ENCODE data around the gene SPSB3.

The SPSB3 gene

GRCh38 chr16:1821861-1822611 lies 39.7 kb upstream of the SPSB3 start:
- Histone ChIP-seq H3K4me3 (ENCODE audit: low read length) (no peak overlapping the region), H3K36me3 (ENCODE audit: control insufficient read depth, insufficient read depth, low read length, severe bottlenecking) (peaks cover 19% of the 10 kb centered on the region), H3K4me1 (ENCODE audit: control insufficient read depth, insufficient read depth, low read length) (peaks cover 11% of the 10 kb centered on the region), H3K9me3 (ENCODE audit: control insufficient read depth, low read length) (no peaks in the 10 kb centered on the region), H3K27me3 (replicated peaks; ENCODE audit: control insufficient read depth, insufficient read depth, low read length) (no peaks in the 10 kb centered on the region), H3K9ac (ENCODE audit: low read length) (no peak overlapping the region)
- no peak for DNase-seq (ENCODE audit: low read depth)

GRCh38 chr16:1820946-1821290 lies 38.5 kb upstream of the SPSB3 start:
- H3K4me1 ChIP-seq (ENCODE audit: control insufficient read depth, insufficient read depth, low read length), result peaks cover 11% of the 10 kb centered on the region
- no peak overlapping the region for H3K4me3 ChIP-seq (ENCODE audit: low read length)
- no peaks in the 10 kb centered on the region for H3K9me3 ChIP-seq (ENCODE audit: control insufficient read depth, low read length)

GRCh38 chr16:1820096-1820945 lies 38.0 kb upstream of the SPSB3 start:
- Histone ChIP-seq H3K4me1 (ENCODE audit: control insufficient read depth, insufficient read depth, low read length) (peaks cover 5% of the 10 kb centered on the region), H3K27me3 (replicated peaks; ENCODE audit: control insufficient read depth, insufficient read depth, low read length) (no peaks in the 10 kb centered on the region), H3K36me3 (ENCODE audit: control insufficient read depth, insufficient read depth, low read length, severe bottlenecking) (peaks cover 29% of the 10 kb centered on the region), H3K9ac (ENCODE audit: low read length) (no peak overlapping the region), H3K4me3 (ENCODE audit: low read length) (no peak overlapping the region), H3K9me3 (ENCODE audit: control insufficient read depth, low read length) (no peaks in the 10 kb centered on the region)
- no peak for DNase-seq (ENCODE audit: low read depth)

More at GRCh38 chr16:1820946-1821290, 38.5 kb upstream of the SPSB3 start:
- Histone ChIP-seq H3K36me3 (ENCODE audit: control insufficient read depth, insufficient read depth, low read length, severe bottlenecking) (peaks cover 26% of the 10 kb centered on the region), H3K9ac (ENCODE audit: low read length) (no peak overlapping the region), H3K27me3 (replicated peaks; ENCODE audit: control insufficient read depth, insufficient read depth, low read length) (no peaks in the 10 kb centered on the region)
- no peak for DNase-seq (ENCODE audit: low read depth)

GRCh38 chr16:1819611-1820010 lies 37.2 kb upstream of the SPSB3 start:
- Histone ChIP-seq H3K9ac (ENCODE audit: low read length) (no peak overlapping the region), H3K36me3 (ENCODE audit: control insufficient read depth, insufficient read depth, low read length, severe bottlenecking) (peaks cover 30% of the 10 kb centered on the region), H3K4me1 (ENCODE audit: control insufficient read depth, insufficient read depth, low read length) (peaks cover 3% of the 10 kb centered on the region), H3K9me3 (ENCODE audit: control insufficient read depth, low read length) (no peaks in the 10 kb centered on the region), H3K4me3 (ENCODE audit: low read length) (no peak overlapping the region), H3K27me3 (replicated peaks; ENCODE audit: control insufficient read depth, insufficient read depth, low read length) (no peaks in the 10 kb centered on the region)
- no peak for DNase-seq (ENCODE audit: low read depth)

GRCh38 chr16:1818873-1819525 lies 36.6 kb upstream of the SPSB3 start:
- DNase-seq (ENCODE audit: low read depth), result no peak
- peaks cover 30% of the 10 kb centered on the region for H3K36me3 ChIP-seq (ENCODE audit: control insufficient read depth, insufficient read depth, low read length, severe bottlenecking)
- no peaks in the 10 kb centered on the region for H3K9me3 ChIP-seq (ENCODE audit: control insufficient read depth, low read length)

GRCh38 chr16:1818204-1818872 lies 36.0 kb upstream of the SPSB3 start:
- H3K36me3 ChIP-seq (ENCODE audit: control insufficient read depth, insufficient read depth, low read length, severe bottlenecking), result peaks cover 34% of the 10 kb centered on the region
- no peaks in the 10 kb centered on the region for H3K27me3 ChIP-seq (replicated peaks; ENCODE audit: control insufficient read depth, insufficient read depth, low read length)
- no peaks in the 10 kb centered on the region for H3K4me1 ChIP-seq (ENCODE audit: control insufficient read depth, insufficient read depth, low read length)
- no peaks in the 10 kb centered on the region for H3K9me3 ChIP-seq (ENCODE audit: control insufficient read depth, low read length)
- no peak overlapping the region for H3K4me3 ChIP-seq (ENCODE audit: low read length)
- H3K9ac ChIP-seq (ENCODE audit: low read length), result no peak overlapping the region
- DNase-seq (ENCODE audit: low read depth), result no peak

More at GRCh38 chr16:1818873-1819525, 36.6 kb upstream of the SPSB3 start:
- Histone ChIP-seq H3K4me1 (ENCODE audit: control insufficient read depth, insufficient read depth, low read length) (peaks cover 3% of the 10 kb centered on the region), H3K27me3 (replicated peaks; ENCODE audit: control insufficient read depth, insufficient read depth, low read length) (no peaks in the 10 kb centered on the region), H3K4me3 (ENCODE audit: low read length) (no peak overlapping the region), H3K9ac (ENCODE audit: low read length) (no peak overlapping the region)

- Histone ChIP-seq H3K4me3 (ENCODE audit: low read length) (no peak overlapping the region), H3K4me1 (ENCODE audit: control insufficient read depth, insufficient read depth, low read length) (peaks cover 3% of the 10 kb centered on the region), H3K36me3 (ENCODE audit: control insufficient read depth, insufficient read depth, low read length, severe bottlenecking) (peaks cover 34% of the 10 kb centered on the region), H3K9me3 (ENCODE audit: control insufficient read depth, low read length) (no peaks in the 10 kb centered on the region), H3K27me3 (replicated peaks; ENCODE audit: control insufficient read depth, insufficient read depth, low read length) (no peaks in the 10 kb centered on the region), H3K9ac (ENCODE audit: low read length) (no peak overlapping the region)
- DNase-seq (ENCODE audit: low read depth), result no peak
Measured at GRCh38 chr16:1817716-1818115, 35.3 kb upstream of the SPSB3 start.

- no peak for DNase-seq (ENCODE audit: low read depth)
- peaks cover 31% of the 10 kb centered on the region for H3K36me3 ChIP-seq (ENCODE audit: control insufficient read depth, insufficient read depth, low read length, severe bottlenecking)
- H3K4me3 ChIP-seq (ENCODE audit: low read length), result no peak overlapping the region
- H3K27me3 ChIP-seq (replicated peaks; ENCODE audit: control insufficient read depth, insufficient read depth, low read length), result no peaks in the 10 kb centered on the region
- peaks cover 3% of the 10 kb centered on the region for H3K4me1 ChIP-seq (ENCODE audit: control insufficient read depth, insufficient read depth, low read length)
- no peaks in the 10 kb centered on the region for H3K9me3 ChIP-seq (ENCODE audit: control insufficient read depth, low read length)
- no peak overlapping the region for H3K9ac ChIP-seq (ENCODE audit: low read length)
Measured at GRCh38 chr16:1817276-1817589, 34.9 kb upstream of the SPSB3 start.

- peaks cover 26% of the 10 kb centered on the region for H3K36me3 ChIP-seq (ENCODE audit: control insufficient read depth, insufficient read depth, low read length, severe bottlenecking)
- DNase-seq (ENCODE audit: low read depth), result no peak
Measured at GRCh38 chr16:1816396-1817275, 34.3 kb upstream of the SPSB3 start.

GRCh38 chr16:1815461-1815860 lies 33.1 kb upstream of the SPSB3 start:
- Histone ChIP-seq H3K36me3 (ENCODE audit: control insufficient read depth, insufficient read depth, low read length, severe bottlenecking) (peaks cover 30% of the 10 kb centered on the region), H3K4me3 (ENCODE audit: low read length) (no peak overlapping the region), H3K9me3 (ENCODE audit: control insufficient read depth, low read length) (no peaks in the 10 kb centered on the region), H3K9ac (ENCODE audit: low read length) (no peak overlapping the region), H3K27me3 (replicated peaks; ENCODE audit: control insufficient read depth, insufficient read depth, low read length) (no peaks in the 10 kb centered on the region), H3K4me1 (ENCODE audit: control insufficient read depth, insufficient read depth, low read length) (peaks cover 3% of the 10 kb centered on the region)
- no peak for DNase-seq (ENCODE audit: low read depth)

More at GRCh38 chr16:1816396-1817275, 34.3 kb upstream of the SPSB3 start:
- Histone ChIP-seq H3K9ac (ENCODE audit: low read length) (no peak overlapping the region), H3K27me3 (replicated peaks; ENCODE audit: control insufficient read depth, insufficient read depth, low read length) (no peaks in the 10 kb centered on the region), H3K4me1 (ENCODE audit: control insufficient read depth, insufficient read depth, low read length) (peaks cover 3% of the 10 kb centered on the region), H3K9me3 (ENCODE audit: control insufficient read depth, low read length) (no peaks in the 10 kb centered on the region), H3K4me3 (ENCODE audit: low read length) (no peak overlapping the region)

All from adipocyte (in vitro differentiated cells).